Testis (tissue), 3 donors: Measurements from ENCODE around the gene MRPL44. TPM values are rescaled to one million over a fixed set of nuclear protein-coding genes. Genes with fewer than 3 reads are reported as not detected.

ENCODE experiments used
- DNase-seq: peaks from one replicate; pipeline ENCODE4 v3.0.0-alpha.2; 2019
- H3K27ac ChIP-seq, 2 donors: fragments of 200-600 bp; sonication (generic); one replicate each; pipeline ENCODE4 v1.5.1; 2019
- H3K27me3 ChIP-seq: fragments of 200-600 bp; sonication (generic); one replicate; pipeline ENCODE4 v1.5.1; 2019
- H3K36me3 ChIP-seq: fragments of 200-600 bp; sonication (generic); one replicate; pipeline ENCODE4 v1.5.1; 2017; ENCODE audit warnings: low read depth; ENCODE audit errors: missing control alignments
- H3K4me1 ChIP-seq: fragments of 200-600 bp; sonication (generic); one replicate; pipeline ENCODE4 v1.5.1; 2019
- H3K4me3 ChIP-seq, 2 donors: fragments of 200-600 bp; sonication (generic); one replicate each; pipeline ENCODE4 v1.5.1; 2017 to 2019
- H3K9me3 ChIP-seq: fragments of 200-600 bp; sonication (generic); one replicate; pipeline ENCODE4 v1.5.1; 2017
- POLR2A ChIP-seq: fragments of 450-650 bp; IDR thresholded peaks from one replicate; pipeline ENCODE4 v1.6.1; 2017; ENCODE audit warnings: antibody characterized with exemption, mild to moderate bottlenecking, moderate library complexity
- WGBS, 2 donors: methylation state at CpG; one replicate each; pipeline ENCODE4 v1.1.5; 2018; 5-methylcytosine and 5-hydroxymethylcytosine counted together
- intact Hi-C: fragments of 100-400 bp; cut with DNase I; formaldehyde crosslinking; loops from one replicate; pipeline ENCODE4 v1.15.1; 2023; ENCODE audit warnings: low total_unique reads
- polyA plus RNA-seq: library from polyadenylated mRNA; stranded (reverse); fragments of 350-450 nt; fragmentation: Illumina TruSeq; extraction: RNeasy Lipid Tissue Mini Kit (QIAGEN cat#74804); gene quantifications from one replicate; pipeline ENCODE4 v1.2.3, GENCODE V29; 2014; ENCODE audit warnings: low read depth, low replicate concordance; ENCODE audit not compliant: insufficient read depth
- total RNA-seq, 2 donors: library from RNA; depleted of rRNA; stranded (reverse); fragments of >200 nt; gene quantifications; one replicate each; pipeline ENCODE4 v1.2.3, GENCODE V29; 2016
- TF ChIP-seq, protein P1 (sequence below), 3 experiments: fragments of 450-650 bp in 2 of 3; fragments of 200-600 bp in 1 of 3; sonication (generic) in 1 of 3; IDR thresholded peaks; one replicate each; pipeline ENCODE4 v1.5.1; 2016 to 2019; ENCODE audit warnings: antibody characterized with exemption in 3 of 3, mild to moderate bottlenecking in 2 of 3, moderate library complexity in 1 of 3

Gene MRPL44
- total and polyA plus RNA-seq, 3 donors from 2014 or later, result 36.6 to 39.4 (median 37.4) TPM

DNA sequence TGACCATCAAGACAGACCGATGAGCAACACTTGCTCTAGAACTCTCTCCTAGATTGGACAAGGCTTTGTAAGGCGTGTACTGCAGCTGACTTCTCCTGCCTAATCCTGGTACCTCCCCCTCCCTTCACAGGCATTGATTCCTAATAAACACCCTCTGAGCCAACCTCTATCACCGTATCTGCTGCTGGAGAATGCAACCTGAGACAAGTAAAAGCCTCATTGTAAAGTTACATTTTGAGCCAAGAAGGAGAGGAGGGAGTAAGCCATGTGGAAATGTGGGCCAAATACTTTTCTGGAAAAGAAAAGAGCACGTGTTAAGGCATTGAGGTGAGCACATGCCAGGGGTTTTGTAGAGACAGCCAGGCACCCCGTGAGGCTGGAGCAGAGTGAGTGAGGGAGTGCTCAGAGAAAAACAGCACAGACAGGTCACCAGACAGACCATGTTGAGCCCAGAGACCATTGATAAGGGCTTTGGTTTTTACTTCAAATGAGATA is 9.5 kb upstream of the MRPL44 start:
- no peaks in the 10 kb centered on the region for H3K36me3 ChIP-seq
- intact Hi-C loops, result no loop called here
- no peaks in the 10 kb centered on the region for H3K9me3 ChIP-seq
- no peak overlapping the region for H3K4me3 ChIP-seq
- H3K27ac ChIP-seq, result peak overlapping the region in 1 of 2 donors; percentile 44
- no peaks in the 10 kb centered on the region for H3K27me3 ChIP-seq
- peak; percentile 49 for DNase-seq
- WGBS, 2 donors, result 33 to 47% methylated on average over 5 of the region's 5 CpGs
- no peak for TF ChIP-seq POLR2A
- TF ChIP-seq, protein P1, sequence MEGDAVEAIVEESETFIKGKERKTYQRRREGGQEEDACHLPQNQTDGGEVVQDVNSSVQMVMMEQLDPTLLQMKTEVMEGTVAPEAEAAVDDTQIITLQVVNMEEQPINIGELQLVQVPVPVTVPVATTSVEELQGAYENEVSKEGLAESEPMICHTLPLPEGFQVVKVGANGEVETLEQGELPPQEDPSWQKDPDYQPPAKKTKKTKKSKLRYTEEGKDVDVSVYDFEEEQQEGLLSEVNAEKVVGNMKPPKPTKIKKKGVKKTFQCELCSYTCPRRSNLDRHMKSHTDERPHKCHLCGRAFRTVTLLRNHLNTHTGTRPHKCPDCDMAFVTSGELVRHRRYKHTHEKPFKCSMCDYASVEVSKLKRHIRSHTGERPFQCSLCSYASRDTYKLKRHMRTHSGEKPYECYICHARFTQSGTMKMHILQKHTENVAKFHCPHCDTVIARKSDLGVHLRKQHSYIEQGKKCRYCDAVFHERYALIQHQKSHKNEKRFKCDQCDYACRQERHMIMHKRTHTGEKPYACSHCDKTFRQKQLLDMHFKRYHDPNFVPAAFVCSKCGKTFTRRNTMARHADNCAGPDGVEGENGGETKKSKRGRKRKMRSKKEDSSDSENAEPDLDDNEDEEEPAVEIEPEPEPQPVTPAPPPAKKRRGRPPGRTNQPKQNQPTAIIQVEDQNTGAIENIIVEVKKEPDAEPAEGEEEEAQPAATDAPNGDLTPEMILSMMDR (IDR thresholded peaks at IDR 0.05), result no peak
- peaks cover 20% of the 10 kb centered on the region for H3K4me1 ChIP-seq

DNA sequence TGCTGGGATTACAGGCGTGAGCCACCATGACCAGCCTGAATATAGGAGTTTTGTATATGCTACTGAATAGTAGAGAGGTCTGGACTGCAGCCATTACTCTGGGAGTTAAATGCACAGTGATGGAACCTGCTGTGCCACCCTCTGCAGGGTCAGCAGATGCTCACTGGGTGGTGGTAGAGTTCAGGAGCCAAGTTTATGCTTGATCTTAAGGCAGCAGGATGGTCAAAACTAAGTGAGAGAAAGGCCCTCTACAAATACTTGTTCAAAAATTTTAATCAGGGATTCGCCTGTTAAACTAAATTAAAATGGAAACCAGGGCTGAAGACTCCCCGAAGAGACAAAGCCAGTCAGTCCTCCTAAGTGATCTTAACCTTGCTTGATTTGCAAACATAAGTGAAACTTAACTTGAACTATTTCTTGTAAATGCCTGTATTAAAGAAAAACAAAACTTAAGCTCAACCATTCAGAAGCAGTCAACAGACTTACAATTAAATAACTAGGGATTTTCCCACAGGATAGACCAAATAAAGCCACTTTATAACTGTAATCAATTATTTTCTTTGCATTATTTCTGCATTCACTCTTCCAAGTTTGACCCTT is 7.9 kb upstream of the MRPL44 start:
- 76 to 78% methylated on average over 3 of the region's 3 CpGs for WGBS, 2 donors
- Histone ChIP-seq H3K27ac (no peak overlapping the region), H3K4me1 (peaks cover 10% of the 10 kb centered on the region), H3K27me3 (no peaks in the 10 kb centered on the region), H3K4me3 (no peak overlapping the region), H3K9me3 (no peaks in the 10 kb centered on the region), H3K36me3 (no peaks in the 10 kb centered on the region)
- TF ChIP-seq, protein P1 (IDR thresholded peaks at IDR 0.05), result no peak
- TF ChIP-seq POLR2A, result no peak
- intact Hi-C loops, result no loop called here
- DNase-seq, result no peak

DNA sequence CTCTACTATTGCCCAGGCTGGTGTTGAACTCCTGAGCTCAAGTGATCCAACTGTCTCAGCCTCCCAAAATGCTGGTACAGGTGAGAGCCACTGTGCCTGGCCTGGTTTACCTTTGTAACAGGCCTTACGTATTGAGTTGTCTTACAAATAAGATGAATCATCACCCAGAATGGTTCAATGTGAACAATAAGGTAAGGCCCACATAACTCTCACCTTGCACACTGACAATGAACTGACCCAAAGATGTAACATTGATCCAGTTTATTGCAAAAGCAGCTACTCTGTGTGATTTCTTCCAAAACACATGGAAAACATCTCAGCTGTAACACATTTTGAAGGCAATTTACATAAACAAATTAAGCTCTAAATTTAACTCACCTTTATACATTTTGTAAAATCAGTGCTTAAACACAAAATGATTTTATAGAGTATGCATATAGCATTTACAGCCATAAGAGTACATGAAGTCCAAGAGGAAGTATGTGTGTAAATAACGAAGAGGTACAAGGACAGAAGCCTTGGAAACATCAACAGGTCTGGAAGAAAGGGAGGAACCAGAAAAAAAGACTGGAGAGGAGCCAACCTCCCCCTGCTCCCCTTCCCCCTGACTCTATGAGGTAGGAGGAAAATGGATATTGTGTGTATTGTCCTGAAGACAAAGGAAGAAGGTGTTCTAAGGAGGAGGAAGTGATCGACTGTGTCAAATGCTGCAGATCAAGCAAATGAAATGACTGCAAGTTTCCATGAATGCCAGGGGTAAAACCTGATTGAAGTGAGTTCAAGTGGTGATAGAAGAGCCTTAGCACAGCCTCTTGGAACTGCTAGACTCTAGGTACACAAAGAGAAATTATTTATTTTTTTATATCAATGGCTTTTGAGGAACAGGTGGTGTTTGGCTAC is 6.6 kb upstream of the MRPL44 start:
- no peak overlapping the region for H3K27ac ChIP-seq
- no peaks in the 10 kb centered on the region for H3K27me3 ChIP-seq
- no peaks in the 10 kb centered on the region for H3K9me3 ChIP-seq
- H3K4me3 ChIP-seq, result no peak overlapping the region
- intact Hi-C loops, result no loop called here
- no peak for DNase-seq
- TF ChIP-seq POLR2A, result no peak
- TF ChIP-seq, protein P1 (IDR thresholded peaks at IDR 0.05), result no peak
- H3K36me3 ChIP-seq, result no peaks in the 10 kb centered on the region
- whole genome bisulfite sequencing, 2 donors, result 65 to 72% methylated on average over 3 of the region's 3 CpGs
- H3K4me1 ChIP-seq, result peaks cover 6% of the 10 kb centered on the region

DNA sequence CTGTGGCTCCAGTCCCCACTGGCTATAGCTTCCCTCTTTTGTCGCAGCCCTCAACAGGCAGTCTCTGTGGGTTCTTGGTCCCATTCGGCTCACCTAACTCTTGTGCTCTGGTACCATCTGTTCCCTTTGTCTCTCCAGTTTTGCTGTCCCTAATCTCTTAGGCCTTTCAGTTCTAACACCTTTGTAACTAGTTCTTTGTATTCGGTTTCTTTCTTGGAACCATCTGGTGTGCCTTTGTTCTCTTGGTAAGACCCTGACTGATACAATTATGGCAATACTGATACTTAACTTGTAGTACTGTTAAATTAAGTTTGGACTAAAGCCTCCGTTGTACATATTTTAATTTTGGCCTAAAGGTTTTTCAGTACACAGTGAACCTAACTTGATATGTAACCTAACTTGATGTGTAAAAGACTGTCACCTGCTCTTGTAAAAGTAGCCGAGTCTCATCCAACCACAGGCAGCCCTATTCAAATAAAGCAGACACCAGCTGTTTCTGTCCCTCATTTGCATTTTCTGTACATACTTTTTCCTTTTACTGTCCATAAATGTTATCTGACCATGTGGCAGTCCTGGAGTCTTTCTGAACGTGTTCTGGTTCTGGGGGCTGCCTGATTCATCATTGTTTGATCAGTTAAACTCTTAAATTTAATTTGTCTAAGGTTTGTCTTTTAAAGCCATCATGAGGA is 4.8 kb upstream of the MRPL44 start:
- TF ChIP-seq POLR2A, result no peak
- TF ChIP-seq, protein P1 (IDR thresholded peaks at IDR 0.05), result no peak
- Histone ChIP-seq H3K27me3 (no peaks in the 10 kb centered on the region), H3K9me3 (no peaks in the 10 kb centered on the region), H3K4me1 (peaks cover 4% of the 10 kb centered on the region), H3K27ac (no peak overlapping the region), H3K36me3 (no peaks in the 10 kb centered on the region), H3K4me3 (no peak overlapping the region)
- 63 to 75% methylated on average over 6 of the region's 6 CpGs for WGBS, 2 donors
- intact Hi-C loops, result no loop called here
- no peak for DNase-seq
